NCI-H226 (cell line): ENCODE data around the gene PLXNA2.

Source experiments
- DNase-seq: peaks from one replicate; pipeline ENCODE4 v3.0.0-alpha.2; 2015

PLXNA2 gene

DNA sequence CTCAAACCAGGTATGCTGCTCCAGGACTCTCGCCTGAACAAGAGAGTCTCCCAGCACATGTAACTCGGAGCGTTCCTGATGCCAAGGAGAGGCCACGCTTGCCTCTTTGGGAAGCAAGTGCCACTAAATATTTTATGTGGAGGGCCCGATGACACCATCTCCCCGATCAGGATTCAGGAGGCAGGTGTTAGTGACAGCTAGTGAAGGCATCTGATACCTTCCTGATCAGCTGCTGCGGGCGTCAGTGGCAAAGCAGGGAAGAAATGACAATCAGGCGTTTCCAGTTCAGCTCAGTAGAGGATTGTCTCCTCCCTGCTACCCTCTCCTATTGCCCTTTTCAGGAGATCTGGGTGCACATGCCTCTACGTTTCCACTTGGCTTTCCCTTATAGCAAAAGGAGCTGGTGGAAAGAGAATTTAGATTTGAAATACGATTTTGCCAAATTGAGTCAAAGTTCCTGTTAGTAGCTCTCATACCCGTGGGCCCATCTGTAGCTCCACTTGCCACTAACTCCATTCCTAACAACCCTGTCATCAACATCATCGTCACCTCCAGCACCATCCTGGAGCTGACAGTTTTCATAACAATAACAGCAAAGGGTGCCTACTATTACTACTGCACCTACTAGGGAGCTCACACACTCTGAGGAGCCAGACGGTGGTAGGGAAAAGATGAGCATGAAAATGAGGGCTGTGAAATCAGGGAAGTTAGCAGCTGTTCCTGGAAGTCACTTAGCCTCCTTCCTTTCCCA is 21.6 kb downstream of the PLXNA2 start:
- DNase-seq = no peak

DNA sequence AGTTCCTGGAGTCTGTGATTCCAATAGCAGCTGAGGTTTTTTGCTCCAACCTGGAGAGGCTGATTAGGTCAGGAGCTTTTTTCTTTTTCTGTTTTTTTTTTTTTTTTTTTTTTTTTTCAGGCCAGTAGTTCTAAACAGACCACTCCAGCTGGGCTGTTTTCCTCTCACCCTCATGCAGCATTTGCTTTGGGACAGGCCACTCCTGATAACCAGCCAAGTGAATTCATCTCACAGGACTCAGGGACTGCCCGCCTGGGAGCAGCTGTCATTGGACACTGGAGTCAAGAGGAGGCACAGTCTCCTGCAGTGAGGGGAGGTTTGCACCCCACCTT is 22.9 kb downstream of the PLXNA2 start:
- DNase-seq = no peak

DNA sequence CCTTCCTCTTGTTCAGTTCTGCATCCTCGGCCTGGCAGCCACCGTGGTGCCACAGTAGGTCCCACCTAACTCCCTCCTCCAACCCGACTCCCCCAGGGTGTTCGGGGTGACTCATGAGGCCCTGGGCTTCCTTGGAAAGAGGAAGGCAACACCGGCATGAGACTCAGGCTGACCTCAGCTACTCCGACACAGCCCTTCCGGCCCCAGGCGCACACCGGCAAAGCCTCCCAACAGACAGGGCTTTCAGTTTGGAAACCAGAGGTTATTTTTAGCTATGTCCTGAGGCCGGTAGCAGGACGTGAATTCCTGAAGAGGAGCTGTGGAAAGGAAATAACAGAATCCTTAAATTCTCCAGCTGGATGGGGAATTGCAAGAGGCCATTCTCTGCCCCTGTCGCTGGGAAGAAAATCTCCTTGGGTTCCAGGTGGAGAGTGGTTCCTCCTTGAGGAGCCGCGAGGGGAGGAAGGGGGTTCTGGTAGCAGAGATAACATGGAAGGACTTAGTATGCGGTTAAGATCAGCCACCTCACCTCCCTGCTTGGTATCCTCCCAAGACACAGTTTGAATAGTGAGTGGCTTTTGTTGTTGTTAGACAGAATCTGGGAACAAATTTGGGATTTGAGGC is 24.4 kb downstream of the PLXNA2 start:
- DNase-seq = peak; percentile 96

DNA sequence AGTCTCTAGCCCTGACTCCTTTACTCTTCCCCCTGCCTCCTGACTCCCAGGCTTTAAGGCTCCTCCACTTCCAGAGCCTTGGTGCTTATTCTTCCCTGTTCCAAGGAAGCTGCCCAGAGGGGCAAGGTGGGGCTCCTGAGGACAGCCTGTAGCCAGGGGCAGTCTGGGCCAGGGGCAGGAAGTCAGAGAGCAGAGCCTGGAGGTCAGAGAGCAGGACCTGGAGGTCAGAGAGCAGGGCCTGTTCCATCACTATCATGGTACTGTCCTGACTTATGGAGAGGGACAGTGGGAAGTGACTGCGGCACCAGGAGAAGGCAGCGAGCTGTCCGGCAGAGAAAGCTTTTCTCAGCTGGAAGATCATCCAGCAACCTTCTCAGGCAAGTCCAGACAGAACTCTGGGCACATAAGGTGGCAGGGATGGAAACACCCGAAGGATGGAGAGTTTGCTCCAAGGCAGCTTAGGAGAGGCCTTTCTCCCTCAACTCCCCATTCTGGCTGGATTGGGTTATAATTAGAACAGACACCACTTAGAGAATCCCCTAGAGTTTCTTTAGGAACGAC is 25.0 kb downstream of the PLXNA2 start:
- no peak for DNase-seq

DNA sequence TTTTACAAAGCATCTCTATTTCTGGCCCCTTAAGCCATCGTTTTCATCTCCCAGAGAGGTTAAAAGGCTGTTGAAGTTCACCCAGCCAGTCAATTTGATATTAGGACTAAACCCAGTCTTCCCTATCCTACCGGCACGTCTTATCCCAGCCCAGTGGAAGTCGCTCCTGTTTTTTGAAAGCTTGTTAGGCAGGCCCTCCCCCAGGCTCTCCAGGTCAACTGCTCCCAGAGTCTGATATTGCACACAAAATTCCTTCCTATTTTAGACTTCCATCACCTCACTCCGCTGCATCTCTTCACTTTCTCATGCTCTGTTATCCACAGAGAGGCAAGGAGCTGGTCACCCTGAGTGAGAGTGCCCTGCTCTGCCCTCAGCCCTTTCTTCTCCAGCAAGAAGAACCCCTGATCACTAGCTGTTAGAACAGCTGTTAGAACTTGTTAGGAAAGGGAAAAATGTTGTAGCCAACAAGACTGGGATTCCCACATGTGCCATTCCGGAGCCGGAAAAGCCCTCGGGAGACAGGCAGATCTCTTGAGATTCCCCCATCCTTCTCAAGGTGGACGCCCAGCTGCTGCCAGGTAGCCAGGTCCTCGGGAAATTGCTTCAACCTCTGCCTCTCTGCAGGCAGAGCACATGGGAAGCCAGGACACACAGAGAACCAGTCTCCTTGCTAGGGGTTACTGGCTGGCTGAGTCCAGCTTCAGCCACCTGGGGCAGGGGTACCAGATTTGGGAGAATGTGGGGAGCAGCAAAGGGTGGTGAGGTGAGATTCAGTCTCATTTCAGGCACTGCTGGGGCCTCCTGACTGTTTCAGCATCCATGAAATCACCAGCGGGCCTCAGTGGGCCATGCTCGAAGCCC is 25.7 kb downstream of the PLXNA2 start:
- DNase-seq = no peak

DNA sequence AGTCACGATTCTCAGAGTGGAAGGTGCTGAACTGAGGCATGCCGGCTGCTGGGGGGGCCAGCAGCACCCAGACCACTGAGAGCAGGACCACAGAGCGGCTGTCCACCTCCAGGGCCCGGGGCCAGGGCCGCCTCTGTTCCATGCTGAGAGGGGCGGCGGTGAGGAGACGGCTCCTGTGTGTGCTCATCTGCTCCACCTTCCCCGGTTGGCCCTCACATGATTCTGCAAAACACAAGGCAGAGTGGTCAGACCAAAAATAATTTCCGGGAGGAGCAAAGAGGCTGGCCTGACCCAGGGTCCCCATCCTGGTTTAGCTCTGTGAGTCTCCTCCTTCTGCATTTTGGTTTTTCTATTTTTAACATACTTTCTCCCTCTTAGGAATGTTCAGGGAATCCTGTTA is 26.4 kb downstream of the PLXNA2 start:
- DNase-seq = no peak

DNA sequence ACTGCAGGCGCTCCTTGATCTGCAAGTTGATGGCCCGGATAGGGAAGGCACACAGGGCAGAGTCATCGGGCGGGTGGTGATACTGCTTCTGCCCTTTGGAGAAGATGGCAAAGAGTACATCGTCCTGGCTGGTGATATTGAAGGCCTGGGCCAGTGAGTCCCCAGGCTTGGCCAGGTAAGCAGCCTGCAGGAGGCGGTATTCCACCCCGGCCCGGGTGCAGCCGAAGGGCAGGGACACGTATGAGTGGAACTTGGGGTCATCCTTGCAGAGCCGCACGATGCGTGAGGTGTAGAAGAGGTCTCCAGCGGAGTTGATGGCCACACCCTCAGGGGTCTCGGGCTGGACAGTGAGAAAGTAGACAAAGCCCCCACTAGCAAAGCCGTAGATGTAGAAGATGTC is 27.4 kb downstream of the PLXNA2 start:
- no peak for DNase-seq

DNA sequence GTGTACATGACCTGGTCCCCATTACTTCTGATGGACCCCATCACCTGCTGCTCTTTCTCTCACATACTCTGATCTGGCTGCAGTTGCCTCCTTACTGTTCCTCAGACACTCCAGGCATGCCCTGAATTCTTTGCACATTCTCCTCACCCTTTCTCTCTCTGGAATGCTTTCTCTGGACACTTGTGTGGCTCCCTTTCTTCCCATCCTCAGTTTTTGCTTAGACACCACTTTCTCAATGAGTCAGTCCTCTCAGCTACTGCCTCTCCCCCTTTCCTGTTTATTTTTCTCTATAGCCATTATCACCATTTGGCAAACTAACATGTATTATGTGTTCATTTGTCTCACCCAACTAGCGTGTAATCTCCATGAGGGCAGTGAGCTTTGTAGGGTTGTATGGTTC is 28.1 kb downstream of the PLXNA2 start:
- DNase-seq = peak; percentile 76

DNA sequence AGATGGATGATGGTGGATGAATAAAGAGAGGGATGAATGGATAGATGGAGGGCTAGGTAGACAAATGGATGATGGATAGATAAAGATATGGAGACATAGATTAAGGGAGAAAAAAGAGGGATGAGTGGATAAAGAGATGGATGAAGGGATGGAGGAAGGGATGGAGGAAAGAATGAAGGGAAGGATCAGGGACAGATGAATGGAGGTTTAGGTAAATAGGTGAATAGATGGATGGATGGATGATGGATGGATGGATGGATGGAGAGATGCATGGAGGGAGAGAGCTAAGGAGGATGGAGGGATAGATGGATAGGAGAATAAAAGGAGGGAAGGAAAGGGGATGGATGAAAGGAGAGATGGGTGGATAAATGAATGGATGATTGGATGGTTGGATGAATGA is 28.8 kb downstream of the PLXNA2 start:
- DNase-seq = no peak

DNA sequence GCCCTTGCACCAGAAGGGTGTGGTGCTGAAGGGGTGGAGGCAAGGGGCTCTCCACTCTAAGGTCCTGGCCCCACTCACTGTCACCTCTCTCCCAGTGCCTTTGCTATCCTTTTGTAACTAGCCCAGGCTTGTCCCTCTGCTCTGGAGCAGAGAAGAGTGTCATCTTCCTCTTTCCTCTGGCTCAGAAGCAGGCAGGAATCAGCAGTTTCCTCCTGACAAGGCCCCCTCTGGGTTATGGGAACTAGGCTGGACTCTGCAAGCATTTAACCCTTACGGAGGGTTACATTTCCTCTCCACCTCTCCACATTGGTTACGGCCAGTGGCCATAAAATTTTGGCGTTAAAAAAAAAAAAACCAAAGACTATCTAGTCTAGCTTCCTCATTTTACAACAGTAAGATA is 30.4 kb downstream of the PLXNA2 start:
- no peak for DNase-seq

DNA sequence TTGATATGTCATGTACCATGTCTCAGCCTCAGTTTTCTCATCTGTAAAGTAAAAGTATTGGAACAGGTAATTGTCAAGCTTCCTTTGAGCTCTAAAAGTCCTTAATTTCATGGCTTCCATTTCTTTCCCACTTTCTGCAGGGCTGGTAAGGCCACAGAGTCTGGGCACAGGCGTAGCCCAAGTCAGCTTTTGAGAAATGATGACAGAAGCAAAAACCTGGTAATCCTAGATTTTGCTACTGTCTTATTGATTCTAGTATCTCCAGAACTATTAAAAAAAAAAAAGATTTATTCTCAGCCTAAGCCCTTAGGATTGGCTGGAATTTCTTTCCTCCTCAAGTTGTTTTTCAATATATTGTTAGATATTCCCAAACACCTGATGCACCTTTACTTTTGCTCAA is 31.3 kb downstream of the PLXNA2 start:
- no peak for DNase-seq

DNA sequence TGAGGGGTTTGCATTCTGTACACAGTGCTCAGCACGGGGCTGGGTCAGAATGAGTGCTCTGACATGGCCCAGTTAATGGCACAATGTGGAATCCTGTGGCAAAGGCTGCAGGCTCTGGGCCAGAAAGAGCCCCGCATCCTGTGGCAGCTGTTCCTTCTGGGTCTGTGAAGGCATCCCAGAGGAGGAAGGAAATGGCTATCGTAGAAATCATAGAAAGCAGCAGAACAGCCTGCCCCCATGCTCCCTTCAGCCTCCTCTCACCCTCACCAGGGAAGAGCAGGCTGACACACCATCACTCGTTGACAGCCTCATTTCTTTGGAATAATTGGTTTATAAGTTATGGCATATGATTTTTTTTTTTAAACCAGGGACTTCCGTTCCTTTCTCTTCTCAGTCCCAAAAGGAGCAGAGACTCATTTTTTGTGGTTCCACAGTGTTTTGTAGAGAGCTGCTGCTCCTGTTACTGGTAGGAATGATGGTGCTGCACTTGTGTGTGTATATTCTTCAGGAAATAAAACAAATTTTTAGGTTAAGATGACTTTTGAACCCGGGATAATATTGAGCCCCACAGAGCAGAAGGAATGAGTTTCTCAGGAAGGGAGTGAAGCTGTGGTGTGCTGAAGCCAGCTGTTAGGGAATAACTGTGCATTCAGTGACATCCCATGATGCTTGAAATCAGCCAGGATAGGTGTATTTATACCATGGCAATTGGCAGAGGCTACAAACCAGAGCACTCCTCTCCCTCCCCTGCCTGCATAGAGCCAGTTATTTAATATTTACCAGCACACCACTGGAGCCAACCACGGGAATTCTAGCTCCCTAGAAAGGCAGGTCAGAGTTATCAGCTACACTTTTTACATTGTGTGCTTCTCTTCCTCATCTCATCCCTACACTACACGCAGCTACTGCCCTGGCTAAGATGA is 32.0 kb downstream of the PLXNA2 start:
- DNase-seq = no peak

DNA sequence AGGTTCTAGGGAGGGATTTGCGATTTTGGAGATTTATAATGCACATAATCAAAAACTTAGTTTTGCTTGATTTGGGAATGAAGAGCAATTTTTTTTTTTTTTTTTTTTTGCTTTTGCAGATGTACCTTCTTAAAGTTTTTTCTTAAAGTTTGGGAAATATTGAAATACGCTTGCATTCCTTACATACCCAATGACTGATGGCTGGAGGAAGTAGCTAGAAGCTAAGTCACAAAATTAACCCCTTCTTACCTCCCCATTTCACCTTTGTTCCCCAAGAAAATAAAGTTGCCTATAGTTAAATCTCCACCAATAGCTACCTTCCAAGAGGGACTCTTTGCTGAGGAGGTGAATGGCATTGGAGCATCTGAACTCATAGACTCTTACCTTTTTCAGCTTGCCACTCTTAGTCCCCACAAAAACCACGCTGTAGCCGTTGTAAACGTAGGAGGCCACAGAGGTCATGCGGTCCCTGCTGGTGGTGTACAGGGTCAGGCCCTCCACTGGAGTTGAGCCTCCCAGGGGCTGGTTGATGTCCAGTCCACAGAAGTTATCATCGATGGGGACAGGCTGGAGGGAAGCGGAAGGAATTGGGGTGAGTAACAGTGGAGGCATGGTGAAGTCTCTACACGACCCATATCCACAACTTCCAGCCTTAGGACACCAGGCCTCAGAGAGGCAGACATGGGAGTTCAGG is 34.1 kb downstream of the PLXNA2 start:
- no peak for DNase-seq

DNA sequence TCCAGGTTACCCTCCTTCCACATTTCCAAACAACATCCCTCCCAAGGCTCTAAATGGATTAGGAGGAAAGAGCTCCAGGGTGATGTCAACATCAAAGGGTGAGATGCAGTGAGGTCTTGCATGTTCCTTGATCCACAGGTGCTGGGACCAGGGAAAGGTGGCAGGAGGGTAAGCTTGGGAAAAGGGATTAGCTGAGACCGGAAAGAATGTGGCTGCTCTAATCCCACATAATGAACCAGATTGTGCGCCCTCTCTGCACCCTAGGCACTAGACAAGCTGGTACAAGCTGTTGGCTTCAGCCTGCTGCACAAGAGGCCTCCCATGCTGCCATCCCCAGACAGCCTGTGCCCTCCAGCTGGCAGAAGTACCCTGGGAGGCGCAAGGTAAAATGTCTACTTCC is 34.9 kb downstream of the PLXNA2 start:
- no peak for DNase-seq

DNA sequence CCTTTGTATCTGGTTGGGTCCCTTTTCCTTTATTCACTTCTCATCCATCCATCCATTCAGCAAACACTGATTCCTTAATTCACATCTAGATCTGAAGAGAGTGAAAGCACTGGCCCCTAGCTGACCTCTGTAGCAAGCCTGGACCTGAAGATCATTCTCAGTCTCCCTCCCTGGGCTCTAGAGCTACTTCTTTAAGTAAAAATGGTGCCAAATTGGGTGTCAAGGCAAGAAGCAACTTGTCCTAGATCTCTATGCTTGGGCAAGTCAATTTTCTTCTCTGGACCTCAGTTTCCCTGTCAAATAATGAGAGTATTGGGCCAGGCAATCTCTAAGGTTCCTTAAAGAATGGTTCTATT is 36.1 kb downstream of the PLXNA2 start:
- no peak for DNase-seq

DNA sequence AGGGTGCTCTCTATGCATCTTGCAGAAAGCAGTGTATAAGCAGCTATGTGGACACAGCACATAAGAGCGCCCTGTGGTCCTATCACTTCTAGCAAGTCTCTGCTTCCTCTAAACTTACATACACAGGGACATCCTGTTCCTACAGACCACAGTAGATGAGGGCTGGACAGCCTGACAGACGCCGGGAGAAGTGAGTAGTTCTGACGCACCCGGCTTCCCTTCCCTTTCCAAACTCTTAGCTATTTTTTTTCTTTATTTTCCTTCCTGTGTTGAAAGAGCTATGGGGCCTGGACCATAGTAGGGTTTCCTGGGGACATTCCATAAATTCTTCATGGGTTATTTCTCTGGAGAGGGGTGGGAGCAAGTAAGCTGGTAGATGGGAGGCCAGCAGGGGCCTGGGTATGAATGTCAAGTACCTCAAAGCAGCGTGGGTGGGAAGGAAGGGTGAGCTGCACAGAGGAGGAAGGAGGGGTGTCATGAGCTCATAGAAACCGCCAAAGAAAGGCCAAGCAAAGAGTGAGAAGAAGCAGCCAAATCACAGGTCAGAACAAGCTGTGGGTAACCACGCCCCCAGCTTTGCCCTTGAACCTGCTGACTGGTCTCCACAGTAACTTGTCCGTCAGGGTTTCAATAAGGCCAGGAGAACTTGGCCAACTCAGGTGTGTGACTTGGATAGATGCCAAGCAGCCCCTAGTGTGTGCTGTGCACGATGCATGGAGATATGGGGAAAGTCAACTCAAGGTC is 36.6 kb downstream of the PLXNA2 start:
- peak; percentile 94 for DNase-seq

DNA sequence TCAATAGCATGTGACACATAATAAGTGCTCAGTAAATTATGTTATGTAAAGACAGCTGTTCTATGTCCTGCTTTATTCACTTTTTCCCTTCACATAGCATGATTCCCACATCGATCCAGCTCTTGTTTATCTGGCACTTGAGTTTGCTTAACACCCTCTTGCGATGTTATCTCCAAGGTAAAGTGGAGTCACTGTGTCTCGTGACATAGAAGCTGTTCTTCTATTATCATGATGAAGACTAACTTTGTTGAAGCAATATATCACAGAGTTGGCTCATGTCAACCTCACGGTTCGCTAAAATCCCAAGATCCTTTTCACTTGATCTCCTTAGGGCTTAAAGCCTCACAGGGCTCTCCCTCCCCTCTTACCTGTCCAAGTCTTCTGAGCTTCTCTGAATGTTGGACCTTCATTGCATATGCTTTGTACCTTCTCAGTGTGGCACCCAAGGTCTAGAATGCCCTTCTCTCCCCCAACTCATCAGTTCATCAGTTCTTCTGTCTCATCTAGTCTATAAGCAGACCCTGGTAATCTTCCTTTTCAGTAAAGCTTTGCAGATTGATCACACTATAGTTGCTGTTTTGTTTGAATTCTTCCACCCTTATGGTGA is 38.0 kb downstream of the PLXNA2 start:
- DNase-seq = no peak

DNA sequence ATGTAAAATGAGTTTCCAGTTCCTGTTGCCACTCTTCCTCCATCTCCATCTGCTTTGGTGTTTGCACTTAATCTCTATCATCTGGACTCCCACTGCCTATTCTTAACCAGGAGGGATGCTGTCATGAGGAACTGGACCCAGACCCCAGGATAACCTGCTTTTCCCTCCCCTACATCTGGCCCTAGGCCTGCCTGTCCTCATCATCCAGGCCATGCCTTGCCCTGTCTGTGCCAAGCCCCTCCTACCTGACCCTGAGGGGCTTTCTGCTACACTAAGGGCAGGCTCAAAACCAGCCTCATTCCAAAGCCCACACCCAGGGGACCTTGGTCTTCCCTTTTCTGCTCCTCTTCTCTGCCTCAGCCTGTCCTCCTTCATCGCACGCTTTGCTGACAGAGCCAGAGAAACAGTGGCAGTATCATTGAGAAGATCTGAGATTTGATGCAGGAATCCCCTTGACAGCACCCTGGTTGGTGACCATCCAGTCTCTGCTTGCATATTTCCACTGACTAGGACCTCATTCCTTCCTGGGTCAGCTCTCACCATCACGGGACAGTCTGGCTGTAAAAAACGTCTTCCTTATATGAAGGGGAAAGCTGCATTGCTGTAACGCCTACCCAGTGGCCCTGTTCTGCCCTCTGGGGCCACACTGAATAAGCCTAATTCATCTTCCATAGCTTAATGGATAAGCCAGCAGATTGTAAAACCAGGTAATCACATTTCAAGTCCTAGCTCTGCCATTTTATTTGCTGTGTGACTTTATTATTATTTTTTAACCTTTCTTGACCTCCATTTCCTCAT is 38.8 kb downstream of the PLXNA2 start:
- DNase-seq = no peak

DNA sequence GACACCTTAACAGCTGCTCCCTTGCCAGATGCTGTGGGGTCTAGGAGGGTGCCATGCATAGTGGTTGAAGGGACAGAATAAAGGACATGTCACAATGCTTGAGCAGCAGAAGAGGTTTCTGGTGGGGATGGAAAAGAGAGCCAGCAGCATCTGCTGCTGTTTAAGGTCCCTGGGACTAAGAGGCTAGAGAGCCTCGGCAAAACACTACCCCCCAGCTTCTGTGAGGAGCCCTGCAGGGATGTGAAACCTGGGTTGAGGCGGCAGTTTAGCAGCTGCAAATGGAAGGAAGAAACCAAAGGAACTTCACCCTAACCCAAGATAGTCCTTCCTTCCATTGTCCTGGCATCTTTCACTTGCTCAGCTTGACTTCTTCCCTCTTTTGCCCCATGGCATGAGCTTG is 39.4 kb downstream of the PLXNA2 start:
- no peak for DNase-seq
